Testis (tissue), 2 donors: ENCODE measurements around the gene SSC4D.

Source experiments
- CTCF ChIP-seq, 3 experiments: fragments of 450-650 bp in 2 of 3; fragments of 200-600 bp in 1 of 3; sonication (generic) in 1 of 3; IDR thresholded peaks; one replicate each; pipeline ENCODE4 v1.5.1; 2016 to 2019; ENCODE audit warnings: antibody characterized with exemption in 3 of 3, mild to moderate bottlenecking in 2 of 3, moderate library complexity in 1 of 3
- POLR2A ChIP-seq: fragments of 450-650 bp; IDR thresholded peaks from one replicate; pipeline ENCODE4 v1.6.1; 2017; ENCODE audit warnings: antibody characterized with exemption, mild to moderate bottlenecking, moderate library complexity

DNA sequence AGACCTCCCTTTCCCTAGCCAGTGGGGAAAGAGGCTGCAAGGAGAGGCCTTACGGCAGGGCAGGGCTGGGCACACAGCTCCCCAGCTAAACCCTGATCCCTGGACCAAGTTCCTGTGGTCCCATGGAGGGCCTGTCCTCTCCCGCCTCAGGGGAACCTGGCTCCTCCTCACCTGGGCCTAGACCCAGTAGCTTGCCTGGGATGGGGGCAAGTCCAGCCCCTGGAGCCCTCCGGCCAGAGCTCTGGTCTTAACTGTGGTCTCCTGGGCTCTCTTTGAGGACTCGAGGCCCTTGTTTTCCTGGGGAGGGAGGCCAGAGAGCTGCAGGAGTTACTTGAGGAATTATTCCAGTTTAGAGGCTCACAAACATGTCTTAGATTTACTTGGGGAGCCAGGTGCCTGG is 16.7 kb upstream of the SSC4D start:
- no peak for TF ChIP-seq CTCF (IDR thresholded peaks at IDR 0.05)
- no peak for TF ChIP-seq POLR2A
